Adrenal gland (tissue), 5 donors: Measurements from ENCODE around the gene ADIRF.

ENCODE experiments used
- CTCF ChIP-seq, 6 experiments: fragments of 450-650 bp in 4 of 6; fragments of 200-600 bp in 2 of 6; sonication (generic) in 1 of 6; IDR thresholded peaks; 1 replicate in 5 of 6; 2 replicates in 1 of 6; pipeline versions ENCODE4 v1.5.1 to v1.8.0; 2016 to 2021; ENCODE audit warnings: antibody characterized with exemption in 6 of 6, mild to moderate bottlenecking in 2 of 6, moderate library complexity in 1 of 6
- POLR2A ChIP-seq, 2 donors: fragments of 450-650 bp; IDR thresholded peaks; one replicate each; pipeline ENCODE4 v1.6.1; 2017; ENCODE audit warnings: antibody characterized with exemption in 2 of 2, mild to moderate bottlenecking in 2 of 2, moderate library complexity in 1 of 2
- donor health status: DM: no; HTN: no; CAD: no.

GRCh38 chr10:86962136-86962980 is 5.9 kb upstream of the ADIRF start:
- TF ChIP-seq CTCF (IDR thresholded peaks at IDR 0.05) (no peak), POLR2A (IDR thresholded peaks at IDR 0.05) (no peak)
